Measurements from ENCODE around the gene PCSK6.
"Not testable (repeated sequence)": the region's sequence is repeated elsewhere in the genome, so short reads cannot be mapped to it uniquely, and the experiment has no call there.

Gene PCSK6

DNA sequence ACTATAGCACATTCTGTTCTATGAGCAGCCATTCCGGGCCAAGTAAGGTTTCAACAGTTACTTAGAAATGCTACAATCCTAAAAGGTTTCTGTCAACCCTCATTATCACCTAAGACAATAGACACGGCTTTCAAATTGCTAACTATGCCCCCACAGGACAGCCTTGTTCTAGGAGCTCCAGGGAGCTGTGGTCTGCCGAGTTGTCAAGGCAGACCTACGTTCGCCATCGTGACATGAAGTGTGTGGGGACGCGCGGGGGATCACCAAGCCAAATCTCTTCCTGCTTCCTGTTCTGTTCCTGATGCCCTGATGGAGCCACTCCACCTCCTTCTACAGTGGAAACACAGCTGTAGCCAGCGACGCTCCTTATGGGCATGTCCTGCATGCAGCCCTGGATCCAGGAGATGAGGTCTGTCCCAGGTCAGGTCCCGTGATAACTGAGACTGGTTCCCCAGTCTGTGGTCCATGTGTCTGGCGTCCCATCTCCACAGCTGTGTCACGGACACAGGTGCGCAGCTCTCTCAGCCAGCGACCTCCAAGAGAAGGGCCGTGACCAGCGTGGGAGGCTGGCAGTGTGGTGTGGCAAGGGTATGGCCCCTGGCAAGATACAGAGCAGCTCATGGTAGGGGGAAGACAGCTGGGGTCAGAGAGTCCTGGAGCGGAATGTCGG, 82.8 kb downstream of the PCSK6 start:
- TF ChIP-seq, protein P1, sequence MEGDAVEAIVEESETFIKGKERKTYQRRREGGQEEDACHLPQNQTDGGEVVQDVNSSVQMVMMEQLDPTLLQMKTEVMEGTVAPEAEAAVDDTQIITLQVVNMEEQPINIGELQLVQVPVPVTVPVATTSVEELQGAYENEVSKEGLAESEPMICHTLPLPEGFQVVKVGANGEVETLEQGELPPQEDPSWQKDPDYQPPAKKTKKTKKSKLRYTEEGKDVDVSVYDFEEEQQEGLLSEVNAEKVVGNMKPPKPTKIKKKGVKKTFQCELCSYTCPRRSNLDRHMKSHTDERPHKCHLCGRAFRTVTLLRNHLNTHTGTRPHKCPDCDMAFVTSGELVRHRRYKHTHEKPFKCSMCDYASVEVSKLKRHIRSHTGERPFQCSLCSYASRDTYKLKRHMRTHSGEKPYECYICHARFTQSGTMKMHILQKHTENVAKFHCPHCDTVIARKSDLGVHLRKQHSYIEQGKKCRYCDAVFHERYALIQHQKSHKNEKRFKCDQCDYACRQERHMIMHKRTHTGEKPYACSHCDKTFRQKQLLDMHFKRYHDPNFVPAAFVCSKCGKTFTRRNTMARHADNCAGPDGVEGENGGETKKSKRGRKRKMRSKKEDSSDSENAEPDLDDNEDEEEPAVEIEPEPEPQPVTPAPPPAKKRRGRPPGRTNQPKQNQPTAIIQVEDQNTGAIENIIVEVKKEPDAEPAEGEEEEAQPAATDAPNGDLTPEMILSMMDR (IDR thresholded peaks at IDR 0.05; ENCODE audit: low read length, missing control alignments): no peak
- DNase-seq (ENCODE audit: low read depth): no peak
- no peak overlapping the region for H3K4me3 ChIP-seq (replicated peaks; ENCODE audit: low read depth, low read length)

DNA sequence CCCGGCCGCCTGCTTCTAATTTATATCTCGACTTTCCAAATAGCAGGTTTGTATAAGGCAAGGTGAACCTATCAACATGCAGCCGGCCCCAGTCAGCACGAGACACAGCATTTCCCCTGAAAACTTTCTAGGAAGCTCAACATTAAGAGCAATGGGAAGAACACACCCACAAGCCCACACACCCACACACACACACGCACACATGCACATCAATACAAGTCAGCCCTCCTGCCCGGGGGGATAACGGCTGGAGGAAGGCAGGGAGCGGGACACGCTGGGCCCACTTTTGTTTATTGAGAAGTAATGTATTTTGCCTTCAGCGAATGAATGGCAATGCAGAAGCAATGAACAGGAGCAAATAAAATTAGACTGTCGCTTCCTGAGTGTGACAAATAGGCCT, 83.5 kb downstream of the PCSK6 start:
- no peak for DNase-seq (ENCODE audit: low read depth)
- TF ChIP-seq, protein P1 (IDR thresholded peaks at IDR 0.05; ENCODE audit: low read length, missing control alignments): no peak
- no peak overlapping the region for H3K4me3 ChIP-seq (replicated peaks; ENCODE audit: low read depth, low read length)

DNA sequence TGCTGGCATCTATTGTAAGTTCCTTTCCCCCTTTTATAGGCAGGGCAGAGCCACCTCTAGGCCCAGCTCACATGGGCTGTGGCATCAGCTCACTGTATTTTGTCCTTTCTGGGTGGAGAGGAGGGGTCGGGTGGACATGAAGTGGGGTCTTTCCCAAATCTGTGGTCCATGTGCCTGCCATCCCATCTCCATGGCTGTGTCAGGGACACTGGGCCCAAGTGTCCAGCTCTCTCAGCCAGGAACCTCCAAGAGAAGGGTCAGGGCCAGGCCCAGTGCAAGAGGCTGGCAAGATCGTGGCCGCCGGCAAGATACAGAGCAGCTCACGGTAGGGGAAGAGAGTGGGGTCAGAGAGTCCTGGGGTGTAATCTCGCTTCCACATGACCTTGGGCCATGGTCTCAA, 85.3 kb downstream of the PCSK6 start:
- no peak for DNase-seq (ENCODE audit: low read depth)
- TF ChIP-seq, protein P1 (IDR thresholded peaks at IDR 0.05; ENCODE audit: low read length, missing control alignments): no peak
- H3K4me3 ChIP-seq (replicated peaks; ENCODE audit: low read depth, low read length): no peak overlapping the region

DNA sequence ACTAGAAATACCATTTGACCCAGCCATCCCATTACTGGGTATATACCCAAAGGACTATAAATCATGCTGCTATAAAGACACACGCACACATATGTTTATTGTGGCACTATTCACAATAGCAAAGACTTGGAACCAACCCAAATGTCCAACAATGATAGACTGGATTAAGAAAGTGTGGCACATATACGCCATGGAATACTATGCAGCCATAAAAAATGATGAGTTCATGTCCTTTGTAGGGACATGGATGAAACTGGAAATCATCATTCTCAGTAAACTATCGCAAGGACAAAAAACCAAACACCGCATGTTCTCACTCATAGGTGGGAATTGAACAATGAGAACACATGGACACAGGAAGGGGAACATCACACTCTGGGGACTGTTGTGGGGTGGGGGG, 86.6 kb downstream of the PCSK6 start:
- not testable (repeated sequence) for DNase-seq (ENCODE audit: low read depth)

DNA sequence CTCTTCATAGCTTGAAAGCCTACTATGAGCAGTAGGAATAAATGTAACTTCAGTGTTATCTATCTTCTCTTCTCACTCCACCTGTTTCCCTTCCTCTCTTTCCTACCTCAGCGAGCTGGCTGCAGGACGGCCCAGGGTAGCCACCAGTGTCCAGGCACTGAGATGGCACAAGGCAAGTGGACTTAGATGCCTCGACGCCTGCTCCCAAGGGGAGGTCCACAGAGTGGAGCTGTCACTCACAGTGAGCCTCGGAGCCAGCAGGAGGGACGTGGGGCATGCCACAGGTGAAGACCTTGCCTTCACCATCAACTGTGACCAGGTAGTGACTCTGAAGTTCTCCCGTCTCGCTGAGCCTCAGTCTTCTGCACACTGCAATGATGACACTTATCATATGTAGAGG, 88.2 kb downstream of the PCSK6 start:
- DNase-seq (ENCODE audit: low read depth): no peak
- TF ChIP-seq, protein P1 (IDR thresholded peaks at IDR 0.05; ENCODE audit: low read length, missing control alignments): no peak
- H3K4me3 ChIP-seq (replicated peaks; ENCODE audit: low read depth, low read length): no peak overlapping the region

More for the DNA sequence above, 86.6 kb downstream of the PCSK6 start:
- H3K4me3 ChIP-seq (replicated peaks; ENCODE audit: low read depth, low read length): not testable (repeated sequence)

DNA sequence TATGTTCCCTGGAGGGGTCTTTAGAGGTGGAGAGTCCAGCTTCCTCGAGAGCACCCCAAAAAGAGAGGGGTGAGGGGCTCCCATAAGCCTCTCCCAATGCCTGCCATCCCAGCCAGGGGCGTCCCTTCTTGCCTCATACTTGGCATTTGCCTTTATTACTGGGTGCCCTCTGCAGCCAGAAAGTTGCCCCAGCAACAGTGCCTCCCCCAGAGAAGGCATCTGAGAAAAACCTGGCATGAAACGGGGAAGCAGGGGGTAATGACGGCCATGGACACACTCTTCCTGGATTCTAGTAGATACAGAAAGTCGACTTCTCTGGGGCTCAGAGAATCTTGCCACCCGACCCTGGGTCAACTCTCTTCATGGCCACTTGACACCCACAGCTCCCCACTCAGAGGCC, 90.1 kb downstream of the PCSK6 start:
- DNase-seq (ENCODE audit: low read depth): no peak
- TF ChIP-seq, protein P1 (IDR thresholded peaks at IDR 0.05; ENCODE audit: low read length, missing control alignments): no peak
- H3K4me3 ChIP-seq (replicated peaks; ENCODE audit: low read depth, low read length): no peak overlapping the region

DNA sequence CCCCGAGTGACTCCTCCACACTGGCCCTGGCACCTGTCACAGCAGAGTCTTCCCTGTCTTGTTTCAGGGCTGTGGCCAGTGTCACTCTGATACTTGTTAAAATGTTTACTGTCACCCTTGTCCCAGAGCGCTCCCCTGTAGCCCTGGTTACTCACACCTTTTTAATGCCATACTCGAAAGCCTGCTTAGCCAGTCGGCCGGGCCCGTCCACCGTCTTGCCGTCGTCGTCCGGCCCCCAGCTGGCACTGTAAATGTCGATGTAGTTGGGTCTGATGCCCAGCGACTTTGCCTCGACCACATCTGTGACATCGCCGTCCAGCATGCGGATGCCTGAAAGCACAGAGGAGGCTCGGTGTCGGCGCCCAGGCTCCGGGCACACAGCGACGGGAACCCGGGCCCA, 91.3 kb downstream of the PCSK6 start:
- H3K4me3 ChIP-seq (replicated peaks; ENCODE audit: low read depth, low read length): no peak overlapping the region
- no peak for DNase-seq (ENCODE audit: low read depth)
- TF ChIP-seq, protein P1 (IDR thresholded peaks at IDR 0.05; ENCODE audit: low read length, missing control alignments): no peak

Measured in fibroblast of pulmonary artery (primary cell).